Prostate gland (tissue), 2 donors: ENCODE measurements around the gene RILP.

Experiments
- CTCF ChIP-seq, 4 experiments: fragments of 200-600 bp in 2 of 4; fragments of 450-650 bp in 2 of 4; sonication (generic) in 2 of 4; IDR thresholded peaks; 1 replicate in 3 of 4; 2 replicates in 1 of 4; pipeline ENCODE4 v1.5.1; 2016 to 2019; ENCODE audit warnings: antibody characterized with exemption in 4 of 4, mild to moderate bottlenecking in 2 of 4, moderate library complexity in 2 of 4
- POLR2A ChIP-seq: fragments of 450-650 bp; IDR thresholded peaks from one replicate; pipeline ENCODE4 v1.6.1; 2016; ENCODE audit warnings: antibody characterized with exemption, mild to moderate bottlenecking
- POLR2AphosphoS5 ChIP-seq: sonication (generic); formaldehyde crosslinking; IDR thresholded peaks from one replicate; pipeline ENCODE4 v1.6.1; 2017; ENCODE audit warnings: antibody characterized with exemption

- TF ChIP-seq CTCF (IDR thresholded peaks at IDR 0.05), result no peak
- TF ChIP-seq POLR2A, result peak; percentile 53
- peak; percentile 83 for TF ChIP-seq POLR2AphosphoS5
Measured at GRCh38 chr17:1649844-1650501, at the start of gene RILP.
